Nephron (organoid): ENCODE measurements around the gene GABPB1.

Experiments
- H3K27ac Mint-ChIP-seq, 3 experiments: 2 replicates each; pipeline ENCODE4 v1.8.0; 2020; ENCODE audit warnings: mixed read lengths in 3 of 3, mild to moderate bottlenecking in 2 of 3, moderate library complexity in 1 of 3
- H3K27me3 Mint-ChIP-seq: 2 replicates; pipeline ENCODE4 v1.8.0; 2021; ENCODE audit warnings: low read depth, mild to moderate bottlenecking, moderate library complexity, mixed read lengths
- H3K36me3 Mint-ChIP-seq: 2 replicates; pipeline ENCODE4 v1.8.0; 2020; ENCODE audit warnings: low read depth, mixed read lengths
- H3K4me1 Mint-ChIP-seq: 2 replicates; pipeline ENCODE4 v1.8.0; 2020; ENCODE audit warnings: mixed read lengths
- H3K4me3 Mint-ChIP-seq, 3 experiments: 2 replicates each; pipeline ENCODE4 v1.8.0; 2020; ENCODE audit warnings: mild to moderate bottlenecking in 3 of 3, mixed read lengths in 3 of 3, moderate library complexity in 2 of 3
- H3K9me3 Mint-ChIP-seq: 2 replicates; pipeline ENCODE4 v1.8.0; 2020; ENCODE audit warnings: mixed read lengths
- CTCF ChIP-seq, 3 experiments: fragments of 200-600 bp; sonication (generic); IDR thresholded peaks; one replicate each; pipeline ENCODE4 v1.5.0; 2021; ENCODE audit warnings: antibody characterized with exemption in 3 of 3; ENCODE audit not compliant: unreplicated experiment in 3 of 3

GABPB1 gene

GRCh38 chr15:50353251-50353974 lies 1.6 kb downstream of the GABPB1 start:
- Mint-ChIP-seq H3K4me1 (peaks cover 46% of the 10 kb centered on the region), H3K36me3 (peaks cover 25% of the 10 kb centered on the region), H3K27ac (peak overlapping the region; percentile 100), H3K27me3 (no peaks in the 10 kb centered on the region), H3K4me3 (peak overlapping the region; percentile 92 to 100 (median 99)), H3K9me3 (no peaks in the 10 kb centered on the region)
- TF ChIP-seq CTCF (IDR thresholded peaks at IDR 0.05; ENCODE audit: unreplicated experiment in 3 of 3) = no peak

- H3K27me3 Mint-ChIP-seq = no peaks in the 10 kb centered on the region
- peaks cover 15% of the 10 kb centered on the region for H3K36me3 Mint-ChIP-seq
- peaks cover 46% of the 10 kb centered on the region for H3K4me1 Mint-ChIP-seq
- no peaks in the 10 kb centered on the region for H3K9me3 Mint-ChIP-seq
- H3K27ac Mint-ChIP-seq = peak overlapping the region in 2 of 3 experiments; percentile 17 to 56
- peak overlapping the region; percentile 9 to 44 (median 14) for H3K4me3 Mint-ChIP-seq
- TF ChIP-seq CTCF (IDR thresholded peaks at IDR 0.05; ENCODE audit: unreplicated experiment in 3 of 3) = no peak
Measured at GRCh38 chr15:50350621-50351020, 4.4 kb downstream of the GABPB1 start.

- no peak for TF ChIP-seq CTCF (IDR thresholded peaks at IDR 0.05; ENCODE audit: unreplicated experiment in 3 of 3)
- no peak overlapping the region for H3K27ac Mint-ChIP-seq
- no peaks in the 10 kb centered on the region for H3K27me3 Mint-ChIP-seq
- H3K9me3 Mint-ChIP-seq = no peaks in the 10 kb centered on the region
- H3K36me3 Mint-ChIP-seq = peaks cover 20% of the 10 kb centered on the region
- H3K4me1 Mint-ChIP-seq = peaks cover 21% of the 10 kb centered on the region
- no peak overlapping the region for H3K4me3 Mint-ChIP-seq
Measured at GRCh38 chr15:50345298-50345697, 9.7 kb downstream of the GABPB1 start.

- peaks cover 24% of the 10 kb centered on the region for H3K36me3 Mint-ChIP-seq
- TF ChIP-seq CTCF (IDR thresholded peaks at IDR 0.05; ENCODE audit: unreplicated experiment in 3 of 3) = no peak
- H3K27me3 Mint-ChIP-seq = no peaks in the 10 kb centered on the region
- no peaks in the 10 kb centered on the region for H3K9me3 Mint-ChIP-seq
- H3K27ac Mint-ChIP-seq = no peak overlapping the region
- no peak overlapping the region for H3K4me3 Mint-ChIP-seq
- H3K4me1 Mint-ChIP-seq = peaks cover 12% of the 10 kb centered on the region
Measured at GRCh38 chr15:50344006-50344464, 11.0 kb downstream of the GABPB1 start.

GRCh38 chr15:50341616-50342136 lies 13.3 kb downstream of the GABPB1 start:
- H3K9me3 Mint-ChIP-seq = no peaks in the 10 kb centered on the region
- peaks cover 6% of the 10 kb centered on the region for H3K4me1 Mint-ChIP-seq
- peaks cover 26% of the 10 kb centered on the region for H3K36me3 Mint-ChIP-seq
- H3K27me3 Mint-ChIP-seq = no peaks in the 10 kb centered on the region
- no peak for TF ChIP-seq CTCF (IDR thresholded peaks at IDR 0.05; ENCODE audit: unreplicated experiment in 3 of 3)
- no peak overlapping the region for H3K27ac Mint-ChIP-seq
- H3K4me3 Mint-ChIP-seq = no peak overlapping the region

GRCh38 chr15:50340416-50340815 lies 14.6 kb downstream of the GABPB1 start:
- Mint-ChIP-seq H3K36me3 (peaks cover 19% of the 10 kb centered on the region), H3K27ac (no peak overlapping the region), H3K4me3 (no peak overlapping the region), H3K27me3 (no peaks in the 10 kb centered on the region), H3K9me3 (no peaks in the 10 kb centered on the region), H3K4me1 (no peaks in the 10 kb centered on the region)
- TF ChIP-seq CTCF (IDR thresholded peaks at IDR 0.05; ENCODE audit: unreplicated experiment in 3 of 3) = no peak
